Epithelial cell of proximal tubule (primary cell): ENCODE data around the gene FAM98B. TPM values are rescaled to one million over a fixed set of nuclear protein-coding genes. Genes with fewer than 3 reads are reported as not detected.

ENCODE experiments used
- DNase-seq: peaks from one replicate; pipeline ENCODE4 v3.0.0-alpha.2; 2011; ENCODE audit warnings: low read depth
- H3K4me3 ChIP-seq: 2 replicates; pipeline ENCODE4 v1.5.1; 2011; ENCODE audit warnings: low read depth, mild to moderate bottlenecking, low read length
- CTCF ChIP-seq: conservative IDR thresholded peaks from 2 replicates; pipeline ENCODE4 v1.5.1; 2012; ENCODE audit warnings: low read depth, mild to moderate bottlenecking, low read length
- total RNA-seq: library from RNA; depleted of rRNA; stranded (reverse); fragments of >200 nt; gene quantifications from 2 replicates; pipeline ENCODE4 v1.2.3, GENCODE V29; 2015

Gene FAM98B
- total RNA-seq, 1 donor from 2014 or later: 7.8 TPM

- no peak for DNase-seq
- TF ChIP-seq CTCF: no peak
- H3K4me3 ChIP-seq: no peak overlapping the region
Measured at GRCh38 chr15:38459480-38459879, 5.6 kb downstream of the FAM98B start.

GRCh38 chr15:38460543-38460942 lies 6.6 kb downstream of the FAM98B start:
- DNase-seq: no peak
- TF ChIP-seq CTCF: no peak

GRCh38 chr15:38461066-38461833 lies 7.3 kb downstream of the FAM98B start:
- no peak for DNase-seq
- no peak overlapping the region for H3K4me3 ChIP-seq
- no peak for TF ChIP-seq CTCF

More at GRCh38 chr15:38460543-38460942, 6.6 kb downstream of the FAM98B start:
- H3K4me3 ChIP-seq: no peak overlapping the region

- no peak for TF ChIP-seq CTCF
- no peak overlapping the region for H3K4me3 ChIP-seq
- DNase-seq: no peak
Measured at GRCh38 chr15:38463893-38464292, 10.0 kb downstream of the FAM98B start.

GRCh38 chr15:38464675-38465074 lies 10.7 kb downstream of the FAM98B start:
- no peak overlapping the region for H3K4me3 ChIP-seq
- TF ChIP-seq CTCF: no peak
- no peak for DNase-seq

GRCh38 chr15:38470816-38471215 lies 16.9 kb downstream of the FAM98B start:
- DNase-seq: no peak
- TF ChIP-seq CTCF: no peak
- no peak overlapping the region for H3K4me3 ChIP-seq

GRCh38 chr15:38471974-38472373 lies 18.0 kb downstream of the FAM98B start:
- no peak for TF ChIP-seq CTCF
- H3K4me3 ChIP-seq: no peak overlapping the region
- DNase-seq: no peak
